Endothelial cell of umbilical vein (primary cell): ENCODE measurements around the gene RAP1GAP.

Experiments
- CTCF ChIP-seq, 2 donors: IDR thresholded peaks; 1 replicate in 1 of 2; 2 replicates in 1 of 2; pipeline ENCODE4 v1.5.1; 2011; ENCODE audit warnings: low read length in 2 of 2, mild to moderate bottlenecking in 2 of 2, moderate library complexity in 2 of 2, control low read depth in 1 of 2, inconsistent platforms in 1 of 2, low read depth in 1 of 2; ENCODE audit not compliant: insufficient read depth in 1 of 2; ENCODE audit errors: extremely low read depth in 1 of 2
- EZH2 ChIP-seq: IDR thresholded peaks from 2 replicates; pipeline ENCODE4 v1.6.1; 2012; ENCODE audit warnings: borderline replicate concordance, low read depth, mild to moderate bottlenecking, moderate library complexity, low read length, inconsistent platforms; ENCODE audit not compliant: severe bottlenecking
- GATA2 ChIP-seq: IDR thresholded peaks from 2 replicates; pipeline ENCODE4 v1.7.0; 2011; ENCODE audit warnings: low read depth, mild to moderate bottlenecking, moderate library complexity, mixed read lengths, low read length; ENCODE audit not compliant: insufficient read length, insufficient read depth
- MYC ChIP-seq: IDR thresholded peaks from one replicate; pipeline ENCODE4 v1.6.1; 2011; ENCODE audit warnings: mild to moderate bottlenecking, low read depth, low read length
- POLR2A ChIP-seq: IDR thresholded peaks from 2 replicates; pipeline ENCODE4 v1.6.1; 2012; ENCODE audit warnings: low read depth, mild to moderate bottlenecking, control low read depth, low read length
- POLR2AphosphoS5 ChIP-seq: IDR thresholded peaks from 2 replicates; pipeline ENCODE4 v1.6.1; 2012; ENCODE audit warnings: low read depth, mild to moderate bottlenecking, control low read depth, low read length, moderate library complexity; ENCODE audit not compliant: insufficient read depth
- TF ChIP-seq, protein P1 (sequence below): IDR thresholded peaks from 2 replicates; pipeline ENCODE4 v1.6.1; 2011; ENCODE audit not compliant: insufficient read depth, insufficient read length

DNA sequence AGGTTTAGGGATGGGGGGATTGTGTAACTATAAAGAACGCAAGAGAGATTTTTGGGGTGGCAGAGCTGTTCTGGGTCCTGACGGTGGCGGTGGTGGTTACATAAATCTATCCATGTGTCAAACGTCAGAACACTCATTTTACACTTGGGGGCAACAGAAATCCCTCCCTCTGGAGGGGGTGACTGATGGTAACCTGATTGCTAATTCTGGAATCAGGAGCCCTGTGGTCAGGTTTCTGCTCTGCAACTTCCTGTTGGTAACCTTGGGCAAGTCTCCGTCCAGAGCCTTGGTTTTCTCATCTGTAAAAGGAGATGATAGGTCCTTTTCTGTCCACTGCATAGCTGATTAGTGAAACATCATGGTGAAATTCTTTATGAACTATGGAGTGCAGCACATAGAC is 119.1 kb downstream of the RAP1GAP start:
- TF ChIP-seq EZH2: no peak
- TF ChIP-seq POLR2AphosphoS5: no peak
- TF ChIP-seq CTCF (IDR thresholded peaks at IDR 0.05; ENCODE audit: extremely low read depth in 1 of 2, insufficient read depth in 1 of 2, low read depth in 1 of 2, low read length in 2 of 2): no peak
- TF ChIP-seq POLR2A: no peak
- no peak for TF ChIP-seq MYC
- no peak for TF ChIP-seq GATA2
- TF ChIP-seq, protein P1, sequence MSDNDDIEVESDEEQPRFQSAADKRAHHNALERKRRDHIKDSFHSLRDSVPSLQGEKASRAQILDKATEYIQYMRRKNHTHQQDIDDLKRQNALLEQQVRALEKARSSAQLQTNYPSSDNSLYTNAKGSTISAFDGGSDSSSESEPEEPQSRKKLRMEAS: no peak
